OCI-LY1 (cell line): ENCODE results near the gene CETP.

Source experiments
- EZH2 ChIP-seq: fragments of 200-600 bp; sonication (generic), shearing (Covaris generic); IDR thresholded peaks from 2 replicates; pipeline ENCODE4 v1.8.0; 2017; ENCODE audit warnings: borderline replicate concordance, mixed run types, mild to moderate bottlenecking, antibody characterized with exemption, low read length, moderate library complexity, mixed read lengths
- TF ChIP-seq, protein P1 (sequence below): fragments of 200-600 bp; sonication (generic), shearing (Covaris generic); IDR thresholded peaks from 2 replicates; pipeline ENCODE4 v1.5.1; 2017; ENCODE audit warnings: mild to moderate bottlenecking, antibody characterized with exemption, low read length, moderate library complexity, mixed read lengths

DNA sequence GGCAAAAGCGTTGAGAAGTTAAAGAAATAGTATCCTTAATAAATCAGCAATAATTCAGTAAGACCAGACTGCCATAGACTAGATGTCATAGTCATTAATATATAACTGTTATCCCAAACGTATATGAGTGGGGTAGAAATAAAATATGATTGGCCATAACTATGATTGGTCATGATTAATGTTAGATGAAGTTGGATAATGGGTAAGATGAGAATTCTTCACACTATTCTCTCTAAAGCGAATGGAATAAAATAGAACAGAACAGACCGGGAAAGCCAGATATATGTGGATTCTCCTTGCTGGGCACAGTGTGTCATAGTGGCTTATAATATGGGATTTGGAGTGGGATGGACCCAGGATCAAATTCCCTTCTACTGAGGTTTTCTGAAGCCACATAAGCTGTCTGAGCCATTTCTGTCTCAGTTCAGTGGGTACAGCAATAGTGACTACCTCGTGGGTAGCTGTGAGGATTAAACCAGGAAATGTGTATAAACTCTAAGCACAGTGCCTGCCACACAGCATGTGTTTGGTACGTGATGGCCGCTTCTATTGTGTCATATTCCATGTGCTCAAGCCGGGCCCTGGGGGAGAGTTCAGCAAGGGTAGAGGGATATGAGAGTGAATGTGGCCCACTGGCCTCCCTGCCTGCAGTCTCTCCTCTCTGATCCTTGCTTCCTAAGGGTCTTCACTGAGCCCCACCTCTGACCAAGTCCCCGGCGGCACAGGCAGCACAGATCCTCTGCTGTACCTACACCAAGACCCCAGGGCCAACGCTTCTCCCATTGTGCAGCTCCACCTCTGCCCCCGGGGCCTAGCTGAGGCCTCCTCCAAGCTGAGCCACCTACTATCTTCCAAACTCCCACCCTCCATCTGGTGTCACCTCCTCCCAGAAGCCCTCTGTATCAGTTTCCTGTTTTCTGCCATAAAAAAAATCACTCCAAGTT, 3.7 kb downstream of the CETP start:
- TF ChIP-seq, protein P1, sequence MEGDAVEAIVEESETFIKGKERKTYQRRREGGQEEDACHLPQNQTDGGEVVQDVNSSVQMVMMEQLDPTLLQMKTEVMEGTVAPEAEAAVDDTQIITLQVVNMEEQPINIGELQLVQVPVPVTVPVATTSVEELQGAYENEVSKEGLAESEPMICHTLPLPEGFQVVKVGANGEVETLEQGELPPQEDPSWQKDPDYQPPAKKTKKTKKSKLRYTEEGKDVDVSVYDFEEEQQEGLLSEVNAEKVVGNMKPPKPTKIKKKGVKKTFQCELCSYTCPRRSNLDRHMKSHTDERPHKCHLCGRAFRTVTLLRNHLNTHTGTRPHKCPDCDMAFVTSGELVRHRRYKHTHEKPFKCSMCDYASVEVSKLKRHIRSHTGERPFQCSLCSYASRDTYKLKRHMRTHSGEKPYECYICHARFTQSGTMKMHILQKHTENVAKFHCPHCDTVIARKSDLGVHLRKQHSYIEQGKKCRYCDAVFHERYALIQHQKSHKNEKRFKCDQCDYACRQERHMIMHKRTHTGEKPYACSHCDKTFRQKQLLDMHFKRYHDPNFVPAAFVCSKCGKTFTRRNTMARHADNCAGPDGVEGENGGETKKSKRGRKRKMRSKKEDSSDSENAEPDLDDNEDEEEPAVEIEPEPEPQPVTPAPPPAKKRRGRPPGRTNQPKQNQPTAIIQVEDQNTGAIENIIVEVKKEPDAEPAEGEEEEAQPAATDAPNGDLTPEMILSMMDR = no peak
- no peak for TF ChIP-seq EZH2
